Duodenal mucosa (tissue), 2 donors: Measurements from ENCODE around the gene STRIP2.

Experiments used
- H3K27ac ChIP-seq: one replicate; pipeline ENCODE4 v1.7.0; 2013; ENCODE audit warnings: low read depth, low read length
- H3K27me3 ChIP-seq, 2 donors: one replicate each; pipeline ENCODE4 v1.7.0; 2013; ENCODE audit warnings: low read length in 2 of 2, control low read depth in 1 of 2; ENCODE audit not compliant: insufficient read depth in 2 of 2, control insufficient read depth in 1 of 2
- H3K36me3 ChIP-seq, 2 donors: one replicate each; pipeline ENCODE4 v1.7.0; 2013; ENCODE audit warnings: low read length in 2 of 2, control low read depth in 1 of 2; ENCODE audit not compliant: insufficient read depth in 2 of 2, control insufficient read depth in 1 of 2
- H3K4me1 ChIP-seq, 2 donors: one replicate each; pipeline ENCODE4 v1.7.0; 2013; ENCODE audit warnings: low read length in 2 of 2, control low read depth in 1 of 2; ENCODE audit not compliant: insufficient read depth in 2 of 2, control insufficient read depth in 1 of 2
- H3K4me3 ChIP-seq, 2 donors: one replicate each; pipeline ENCODE4 v1.7.0; 2013; ENCODE audit warnings: low read length in 2 of 2, low read depth in 1 of 2
- H3K9ac ChIP-seq, 2 donors: one replicate each; pipeline ENCODE4 v1.7.0; 2013; ENCODE audit warnings: low read length in 2 of 2, low read depth in 1 of 2
- H3K9me3 ChIP-seq, 2 donors: one replicate each; pipeline ENCODE4 v1.7.0; 2013; ENCODE audit warnings: low read length in 2 of 2, control low read depth in 1 of 2; ENCODE audit not compliant: control insufficient read depth in 1 of 2

Gene STRIP2

DNA sequence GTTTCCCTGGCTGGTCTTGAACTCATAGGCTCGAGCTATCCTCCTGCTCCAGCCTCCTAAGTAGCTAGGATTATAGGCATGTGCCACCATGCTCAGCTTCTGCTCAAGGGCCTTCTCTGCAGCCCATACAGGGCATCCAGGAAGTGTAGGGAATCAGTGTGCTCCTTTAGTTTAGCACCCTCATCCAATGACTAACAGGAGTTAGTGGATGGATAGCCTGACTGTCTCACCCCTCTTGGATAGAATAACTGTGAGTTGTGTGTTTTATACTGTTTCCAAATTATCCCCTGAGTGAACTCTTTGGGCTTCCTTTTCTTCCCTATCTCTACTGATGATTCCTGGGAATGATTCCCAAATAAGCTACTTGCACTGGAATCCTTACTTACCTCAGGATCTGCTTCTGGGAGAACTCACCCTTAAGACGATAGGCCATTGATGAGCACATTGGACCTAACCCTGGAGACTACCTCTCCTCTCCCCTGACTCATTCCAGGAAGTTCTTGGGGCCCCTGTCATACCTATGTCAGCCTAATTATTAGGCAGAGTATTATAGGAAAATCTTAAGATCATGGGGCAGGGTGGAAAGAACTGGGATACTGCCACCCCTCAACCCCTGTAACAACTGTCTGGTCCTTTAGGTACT is 18.5 kb downstream of the STRIP2 start:
- Histone ChIP-seq H3K36me3 (no peaks in the 10 kb centered on the region), H3K27me3 (no peaks in the 10 kb centered on the region), H3K9ac (no peak overlapping the region), H3K4me1 (no peaks in the 10 kb centered on the region), H3K4me3 (no peak overlapping the region), H3K27ac (no peak overlapping the region), H3K9me3 (no peaks in the 10 kb centered on the region)

DNA sequence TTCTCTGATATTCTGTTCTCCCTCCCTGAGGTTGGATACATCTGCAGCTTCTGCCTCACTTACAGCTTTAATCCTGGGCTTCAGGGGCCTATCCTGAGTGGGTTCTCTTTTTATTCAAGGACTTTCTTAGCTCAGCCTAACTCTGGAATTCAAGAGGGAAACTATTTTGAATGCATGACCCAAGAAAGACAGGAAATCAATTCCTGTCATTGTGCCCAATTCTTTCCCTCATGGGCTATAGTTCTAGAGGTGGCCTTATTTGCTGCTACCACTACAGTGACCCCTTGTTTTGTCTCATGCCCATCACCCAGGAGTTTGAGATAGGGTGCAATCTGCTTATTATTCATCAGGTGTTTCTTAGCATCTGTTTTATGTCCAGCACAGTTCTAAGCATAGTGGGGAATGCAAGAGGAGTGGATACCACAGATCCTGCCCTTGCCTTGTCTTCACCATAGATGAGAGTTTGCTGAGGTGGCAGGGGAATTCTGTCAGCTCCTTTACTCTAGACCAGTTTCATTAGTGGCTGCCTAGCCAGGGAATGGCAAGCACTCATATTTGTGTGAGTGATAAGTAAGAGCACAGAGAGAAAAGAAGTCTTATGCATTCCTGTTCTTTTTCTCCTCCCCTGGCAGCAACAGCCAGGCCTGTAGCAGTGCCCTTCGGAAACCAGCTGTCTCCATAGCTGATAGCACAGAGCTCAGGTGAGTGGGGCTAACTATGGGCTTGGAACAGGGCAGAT is 19.4 kb downstream of the STRIP2 start:
- H3K4me3 ChIP-seq: no peak overlapping the region
- no peaks in the 10 kb centered on the region for H3K9me3 ChIP-seq
- no peak overlapping the region for H3K27ac ChIP-seq
- no peaks in the 10 kb centered on the region for H3K27me3 ChIP-seq
- no peaks in the 10 kb centered on the region for H3K4me1 ChIP-seq
- H3K36me3 ChIP-seq: no peaks in the 10 kb centered on the region
- no peak overlapping the region for H3K9ac ChIP-seq

DNA sequence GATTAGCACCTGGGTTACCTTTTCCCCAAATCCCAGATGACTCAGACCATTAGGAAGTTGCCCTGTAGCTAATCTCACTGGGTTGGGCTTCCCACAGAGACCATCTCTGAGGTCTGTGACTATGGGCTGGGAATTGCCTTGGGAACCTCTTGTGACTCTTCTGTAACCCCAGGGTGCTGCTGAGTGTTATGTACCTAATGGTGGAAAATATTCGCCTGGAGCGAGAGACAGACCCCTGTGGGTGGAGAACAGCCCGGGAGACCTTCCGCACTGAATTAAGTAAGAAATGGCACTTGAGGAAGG is 20.0 kb downstream of the STRIP2 start:
- Histone ChIP-seq H3K4me3 (no peak overlapping the region), H3K4me1 (no peaks in the 10 kb centered on the region), H3K27ac (no peak overlapping the region), H3K36me3 (no peaks in the 10 kb centered on the region), H3K9ac (no peak overlapping the region), H3K9me3 (no peaks in the 10 kb centered on the region), H3K27me3 (no peaks in the 10 kb centered on the region)

DNA sequence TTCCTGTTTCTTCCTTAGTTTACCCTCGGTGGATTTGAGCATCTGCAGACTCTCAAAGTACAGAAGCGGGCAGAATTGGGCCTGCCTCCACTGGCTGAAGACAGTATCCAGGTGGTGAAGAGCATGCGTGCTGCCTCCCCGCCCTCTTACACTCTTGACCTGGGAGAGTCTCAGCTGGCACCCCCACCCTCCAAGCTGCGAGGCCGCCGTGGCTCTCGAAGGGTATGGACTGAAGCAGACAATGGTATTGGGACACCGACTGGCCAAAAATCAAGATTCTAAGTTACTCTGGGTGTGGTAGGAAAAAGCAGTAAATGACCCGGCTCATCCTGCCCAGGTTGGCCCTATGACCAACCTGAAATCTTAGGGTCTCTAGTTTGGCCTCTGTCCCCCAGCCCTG is 22.2 kb downstream of the STRIP2 start:
- Histone ChIP-seq H3K4me1 (no peaks in the 10 kb centered on the region), H3K27me3 (no peaks in the 10 kb centered on the region), H3K27ac (no peak overlapping the region), H3K36me3 (peaks cover 0 to 4% of the 10 kb centered on the region in 2 donors), H3K4me3 (no peak overlapping the region), H3K9me3 (no peaks in the 10 kb centered on the region), H3K9ac (no peak overlapping the region)

DNA sequence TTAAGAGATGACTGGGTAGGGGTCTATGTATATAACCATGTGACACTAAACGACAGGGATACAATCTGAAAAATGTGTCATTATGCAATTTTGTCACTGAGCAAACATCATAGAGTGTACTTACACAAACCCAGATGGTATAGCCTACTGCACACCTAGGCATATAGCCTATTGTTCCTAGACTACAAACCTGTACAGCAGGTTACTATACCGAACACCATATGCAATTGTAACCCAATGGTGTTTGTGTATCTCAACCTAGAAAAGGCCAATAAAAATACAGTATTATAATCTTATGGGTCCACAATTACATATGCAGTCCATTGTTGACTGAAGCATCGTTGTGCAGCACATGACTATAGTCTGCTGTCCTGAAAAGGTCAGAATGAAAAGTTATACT is 22.9 kb downstream of the STRIP2 start:
- H3K9me3 ChIP-seq: no peaks in the 10 kb centered on the region
- no peak overlapping the region for H3K4me3 ChIP-seq
- peaks cover 0 to 4% of the 10 kb centered on the region in 2 donors for H3K36me3 ChIP-seq
- H3K27ac ChIP-seq: no peak overlapping the region
- H3K9ac ChIP-seq: no peak overlapping the region
- H3K27me3 ChIP-seq: no peaks in the 10 kb centered on the region
- H3K4me1 ChIP-seq: no peaks in the 10 kb centered on the region

DNA sequence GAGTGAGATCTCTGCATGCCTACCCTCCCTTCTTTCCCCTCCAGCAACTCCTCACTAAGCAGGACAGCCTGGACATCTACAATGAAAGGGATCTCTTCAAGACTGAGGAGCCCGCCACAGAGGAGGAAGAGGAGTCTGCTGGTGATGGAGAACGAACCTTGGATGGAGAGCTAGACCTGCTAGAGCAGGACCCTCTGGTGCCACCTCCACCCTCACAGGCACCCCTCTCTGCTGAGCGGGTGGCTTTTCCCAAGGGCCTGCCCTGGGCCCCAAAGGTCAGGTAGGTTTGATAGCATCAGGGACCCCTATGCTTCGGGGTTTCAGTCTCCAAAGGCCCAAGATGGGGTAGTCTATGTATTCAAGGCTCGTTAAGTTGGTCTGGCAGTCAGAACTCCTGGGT is 23.9 kb downstream of the STRIP2 start:
- no peak overlapping the region for H3K9ac ChIP-seq
- no peaks in the 10 kb centered on the region for H3K9me3 ChIP-seq
- H3K4me1 ChIP-seq: no peaks in the 10 kb centered on the region
- peaks cover 0 to 4% of the 10 kb centered on the region in 2 donors for H3K36me3 ChIP-seq
- no peaks in the 10 kb centered on the region for H3K27me3 ChIP-seq
- H3K27ac ChIP-seq: no peak overlapping the region
- H3K4me3 ChIP-seq: no peak overlapping the region

DNA sequence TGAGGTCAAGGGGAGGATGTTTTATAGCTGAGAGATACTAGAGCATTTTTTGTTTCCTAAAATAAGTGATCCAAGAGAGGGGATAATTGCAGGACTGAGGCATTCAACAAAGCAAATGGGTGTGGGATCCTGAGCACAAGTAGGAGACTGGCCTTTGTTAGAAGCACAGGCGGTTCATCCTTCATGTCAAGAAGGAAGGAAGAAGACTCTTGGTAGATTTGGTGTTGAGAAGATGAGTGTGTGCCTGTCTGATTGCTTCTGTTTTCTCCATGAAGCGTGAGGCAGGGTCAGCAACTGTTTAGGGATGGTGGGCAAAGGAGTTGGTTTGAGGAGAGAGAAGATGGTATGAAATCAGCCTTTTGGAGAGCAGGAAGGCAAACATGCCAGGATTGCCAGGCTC is 27.6 kb downstream of the STRIP2 start:
- Histone ChIP-seq H3K27ac (no peak overlapping the region), H3K9me3 (no peaks in the 10 kb centered on the region), H3K4me1 (no peaks in the 10 kb centered on the region), H3K4me3 (no peak overlapping the region), H3K36me3 (peaks cover 0 to 4% of the 10 kb centered on the region in 2 donors), H3K27me3 (no peaks in the 10 kb centered on the region), H3K9ac (no peak overlapping the region)

DNA sequence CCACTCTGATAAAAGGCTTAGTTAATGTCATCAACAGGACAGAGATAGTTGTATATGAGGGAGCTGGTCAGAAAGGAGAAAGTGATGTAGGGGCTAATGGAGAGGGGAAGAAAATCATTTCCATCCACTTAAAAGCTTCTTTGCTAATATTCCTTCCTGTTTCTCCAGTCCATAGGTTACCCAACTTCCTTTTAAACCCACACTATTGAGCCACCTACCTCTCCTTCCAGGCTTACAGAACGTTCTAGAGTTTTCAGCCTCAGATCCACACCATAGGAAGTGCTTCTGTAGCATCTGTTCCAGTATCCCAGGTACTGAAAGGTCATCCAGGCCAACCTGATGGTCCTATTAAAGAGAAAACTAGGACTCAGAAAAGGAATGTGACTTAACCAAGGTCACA is 28.2 kb downstream of the STRIP2 start:
- H3K4me3 ChIP-seq: no peak overlapping the region
- H3K27ac ChIP-seq: no peak overlapping the region
- no peaks in the 10 kb centered on the region for H3K27me3 ChIP-seq
- no peaks in the 10 kb centered on the region for H3K4me1 ChIP-seq
- peaks cover 0 to 4% of the 10 kb centered on the region in 2 donors for H3K36me3 ChIP-seq
- no peaks in the 10 kb centered on the region for H3K9me3 ChIP-seq
- H3K9ac ChIP-seq: no peak overlapping the region

DNA sequence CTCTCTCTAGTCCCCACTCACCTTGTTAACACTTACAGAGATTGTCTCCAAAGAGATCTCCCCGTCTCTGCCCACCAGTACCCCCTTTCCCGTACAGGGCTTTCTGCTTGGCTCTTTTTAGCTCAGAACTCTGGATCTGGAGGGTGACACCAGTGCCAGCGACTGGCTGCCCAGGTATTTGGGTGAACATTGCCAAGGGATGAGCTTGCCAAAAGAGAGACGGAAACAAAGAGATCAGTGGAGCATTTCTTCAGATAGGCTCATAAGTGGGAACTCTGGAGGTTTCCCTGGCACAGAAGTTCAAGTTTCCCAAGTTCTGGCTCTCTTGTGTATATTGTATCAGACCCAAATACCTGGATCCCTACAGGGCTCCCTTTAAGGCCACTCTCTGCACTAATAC is 30.0 kb downstream of the STRIP2 start:
- Histone ChIP-seq H3K4me3 (no peak overlapping the region), H3K4me1 (no peaks in the 10 kb centered on the region), H3K36me3 (peaks cover 0 to 4% of the 10 kb centered on the region in 2 donors), H3K27me3 (no peaks in the 10 kb centered on the region), H3K27ac (no peak overlapping the region), H3K9ac (no peak overlapping the region), H3K9me3 (no peaks in the 10 kb centered on the region)

DNA sequence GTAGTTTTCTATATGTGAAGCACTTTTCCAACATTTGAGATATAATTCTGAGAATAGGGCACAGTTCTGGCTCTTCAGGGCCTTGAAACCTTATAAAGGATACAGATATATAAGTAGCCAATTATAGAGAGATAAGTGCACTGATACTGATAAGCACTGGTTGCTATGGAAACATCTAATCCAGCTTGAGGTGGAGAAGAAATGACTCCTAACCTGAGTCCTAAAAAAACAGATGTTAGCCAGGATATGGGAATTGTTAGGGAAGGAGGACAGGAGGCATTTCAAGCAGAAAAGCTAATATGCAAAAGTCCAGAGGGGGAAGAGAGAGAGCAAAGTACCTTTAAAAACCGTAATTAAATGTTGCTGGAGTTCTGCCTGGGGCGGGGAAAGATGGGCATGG is 30.8 kb downstream of the STRIP2 start:
- peaks cover 0 to 2% of the 10 kb centered on the region in 2 donors for H3K36me3 ChIP-seq
- H3K9me3 ChIP-seq: no peaks in the 10 kb centered on the region
- H3K9ac ChIP-seq: no peak overlapping the region
- no peaks in the 10 kb centered on the region for H3K27me3 ChIP-seq
- no peaks in the 10 kb centered on the region for H3K4me1 ChIP-seq
- no peak overlapping the region for H3K4me3 ChIP-seq
- H3K27ac ChIP-seq: no peak overlapping the region
